ENCODE measurements around the gene CDH23.

The CDH23 gene

DNA sequence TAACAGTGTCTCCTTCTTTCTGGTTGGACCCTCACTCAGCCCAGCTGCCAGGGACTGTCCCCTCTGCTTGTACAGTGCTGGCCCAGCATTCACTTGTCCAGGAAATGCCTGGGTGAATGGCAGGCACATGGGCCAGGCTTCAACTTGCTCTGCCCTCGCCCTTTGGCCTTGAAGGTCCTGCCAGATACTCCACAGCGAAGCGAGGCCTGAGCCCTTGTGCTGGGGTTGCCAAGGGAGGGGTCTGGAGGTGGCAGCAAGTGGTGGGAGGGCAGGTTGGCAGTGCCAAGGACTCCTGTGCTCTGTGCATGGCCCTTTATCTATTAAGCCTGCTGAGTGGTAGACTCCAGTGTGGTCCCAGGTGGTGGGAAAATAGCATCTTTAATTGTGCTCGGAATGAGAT lies 75.7 kb downstream of the CDH23 start:
- DNase-seq (ENCODE audit: low read depth) = no peak
- TF ChIP-seq, protein P1, sequence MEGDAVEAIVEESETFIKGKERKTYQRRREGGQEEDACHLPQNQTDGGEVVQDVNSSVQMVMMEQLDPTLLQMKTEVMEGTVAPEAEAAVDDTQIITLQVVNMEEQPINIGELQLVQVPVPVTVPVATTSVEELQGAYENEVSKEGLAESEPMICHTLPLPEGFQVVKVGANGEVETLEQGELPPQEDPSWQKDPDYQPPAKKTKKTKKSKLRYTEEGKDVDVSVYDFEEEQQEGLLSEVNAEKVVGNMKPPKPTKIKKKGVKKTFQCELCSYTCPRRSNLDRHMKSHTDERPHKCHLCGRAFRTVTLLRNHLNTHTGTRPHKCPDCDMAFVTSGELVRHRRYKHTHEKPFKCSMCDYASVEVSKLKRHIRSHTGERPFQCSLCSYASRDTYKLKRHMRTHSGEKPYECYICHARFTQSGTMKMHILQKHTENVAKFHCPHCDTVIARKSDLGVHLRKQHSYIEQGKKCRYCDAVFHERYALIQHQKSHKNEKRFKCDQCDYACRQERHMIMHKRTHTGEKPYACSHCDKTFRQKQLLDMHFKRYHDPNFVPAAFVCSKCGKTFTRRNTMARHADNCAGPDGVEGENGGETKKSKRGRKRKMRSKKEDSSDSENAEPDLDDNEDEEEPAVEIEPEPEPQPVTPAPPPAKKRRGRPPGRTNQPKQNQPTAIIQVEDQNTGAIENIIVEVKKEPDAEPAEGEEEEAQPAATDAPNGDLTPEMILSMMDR (IDR thresholded peaks at IDR 0.05; ENCODE audit: control insufficient read depth, insufficient read depth, low read depth, low read length, missing control alignments) = no peak
- no peak overlapping the region for H3K4me3 ChIP-seq (ENCODE audit: control insufficient read depth, low read depth, low read length)

DNA sequence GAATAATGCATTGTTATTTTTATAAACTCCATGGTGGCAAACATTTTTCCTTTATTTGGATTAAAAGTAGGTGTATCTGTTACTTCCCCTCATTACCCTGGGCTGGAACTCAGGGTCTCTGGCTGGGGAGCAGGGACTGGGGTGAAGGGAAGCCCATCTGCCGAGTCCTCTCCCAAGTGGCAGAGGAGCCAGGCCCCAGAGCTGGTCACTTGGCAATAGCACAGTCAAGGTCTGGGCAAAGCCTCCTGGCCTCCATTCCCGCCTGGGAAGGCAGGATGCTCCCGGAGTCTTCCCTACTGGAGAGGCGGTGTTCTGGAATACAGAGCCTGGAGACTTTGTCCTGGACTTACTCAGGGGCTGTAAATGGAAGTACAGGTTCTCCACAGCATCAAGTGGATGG lies 76.2 kb downstream of the CDH23 start:
- TF ChIP-seq, protein P1 (IDR thresholded peaks at IDR 0.05; ENCODE audit: control insufficient read depth, insufficient read depth, low read depth, low read length, missing control alignments) = no peak
- DNase-seq (ENCODE audit: low read depth) = no peak
- no peak overlapping the region for H3K4me3 ChIP-seq (ENCODE audit: control insufficient read depth, low read depth, low read length)

DNA sequence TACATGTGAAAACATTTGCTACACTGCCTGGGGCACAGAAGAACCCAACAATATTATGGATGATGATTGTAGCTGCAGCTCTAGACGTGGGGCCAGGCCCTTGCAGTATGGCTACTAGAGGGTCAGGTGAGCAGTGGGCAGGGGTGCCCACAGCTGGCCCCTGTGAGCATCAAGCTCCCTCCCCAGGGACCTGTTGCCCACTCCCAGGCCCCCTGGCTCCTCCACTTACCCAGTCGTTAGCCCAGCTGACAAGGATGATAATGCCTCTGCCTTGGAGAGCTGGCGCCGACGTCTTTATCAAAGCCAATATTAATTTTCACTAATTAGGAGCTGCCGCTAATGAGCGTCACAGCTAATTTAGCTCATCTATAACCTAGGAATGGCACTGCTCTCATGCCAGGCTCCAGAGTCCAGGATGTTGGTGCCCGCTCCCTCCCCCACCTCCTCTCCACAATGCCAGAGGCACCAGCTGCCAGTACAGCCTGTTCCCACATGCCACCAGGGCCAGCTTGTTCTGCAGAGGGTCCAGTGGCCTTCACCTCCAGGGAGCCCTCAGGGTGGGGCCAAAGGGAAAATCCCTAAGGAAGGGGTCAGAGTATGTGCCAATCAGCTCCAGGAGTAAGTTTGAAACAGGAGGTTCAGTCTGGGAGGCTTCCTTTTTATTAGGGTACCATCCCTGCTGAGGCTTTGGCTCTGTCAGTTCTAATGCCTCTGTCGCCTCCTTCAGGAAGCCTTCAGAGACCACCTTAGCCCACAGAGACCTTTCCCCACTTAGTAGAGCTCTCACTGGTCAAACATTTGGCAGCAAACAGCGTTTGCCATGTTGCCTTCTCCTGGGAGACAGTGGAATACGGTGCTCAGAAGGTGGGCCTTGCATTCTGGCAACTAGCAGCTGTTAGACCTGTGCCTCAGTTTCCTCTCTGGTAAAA lies 77.2 kb downstream of the CDH23 start:
- H3K4me3 ChIP-seq (ENCODE audit: control insufficient read depth, low read depth, low read length) = no peak overlapping the region
- DNase-seq (ENCODE audit: low read depth) = no peak
- TF ChIP-seq, protein P1 (IDR thresholded peaks at IDR 0.05; ENCODE audit: control insufficient read depth, insufficient read depth, low read depth, low read length, missing control alignments) = no peak

DNA sequence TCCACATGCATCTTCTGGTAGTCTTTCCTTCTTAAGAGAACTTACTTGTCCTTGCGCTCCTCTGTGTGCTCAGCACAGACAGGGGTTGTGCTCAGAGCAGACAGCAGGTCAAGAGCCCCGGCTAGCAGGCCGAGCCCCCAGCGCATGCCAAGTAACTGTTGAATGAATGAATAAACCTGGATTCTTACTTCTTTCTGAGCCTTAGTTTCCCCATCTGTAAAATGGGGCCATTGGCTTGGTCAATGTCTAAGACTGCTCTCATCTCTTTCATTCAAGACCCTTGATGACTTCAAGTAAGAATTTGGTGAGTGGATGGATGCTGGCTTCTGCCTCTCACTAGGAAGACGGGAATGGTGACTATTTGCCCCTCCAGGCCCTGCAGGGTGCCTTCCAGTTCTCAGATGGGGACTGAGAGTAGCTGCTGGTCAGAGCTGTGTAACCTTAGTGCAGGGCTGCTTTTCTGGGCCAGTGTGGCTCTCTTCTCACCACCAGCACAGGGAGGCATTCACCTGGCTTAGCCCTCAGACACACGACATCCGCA lies 78.1 kb downstream of the CDH23 start:
- no peak overlapping the region for H3K4me3 ChIP-seq (ENCODE audit: control insufficient read depth, low read depth, low read length)
- DNase-seq (ENCODE audit: low read depth) = no peak
- TF ChIP-seq, protein P1 (IDR thresholded peaks at IDR 0.05; ENCODE audit: control insufficient read depth, insufficient read depth, low read depth, low read length, missing control alignments) = no peak

GRCh38 chr10:71475243-71475871 lies 78.6 kb downstream of the CDH23 start:
- TF ChIP-seq, protein P1 (IDR thresholded peaks at IDR 0.05; ENCODE audit: control insufficient read depth, insufficient read depth, low read depth, low read length, missing control alignments) = no peak
- no peak overlapping the region for H3K4me3 ChIP-seq (ENCODE audit: control insufficient read depth, low read depth, low read length)
- no peak for DNase-seq (ENCODE audit: low read depth)

DNA sequence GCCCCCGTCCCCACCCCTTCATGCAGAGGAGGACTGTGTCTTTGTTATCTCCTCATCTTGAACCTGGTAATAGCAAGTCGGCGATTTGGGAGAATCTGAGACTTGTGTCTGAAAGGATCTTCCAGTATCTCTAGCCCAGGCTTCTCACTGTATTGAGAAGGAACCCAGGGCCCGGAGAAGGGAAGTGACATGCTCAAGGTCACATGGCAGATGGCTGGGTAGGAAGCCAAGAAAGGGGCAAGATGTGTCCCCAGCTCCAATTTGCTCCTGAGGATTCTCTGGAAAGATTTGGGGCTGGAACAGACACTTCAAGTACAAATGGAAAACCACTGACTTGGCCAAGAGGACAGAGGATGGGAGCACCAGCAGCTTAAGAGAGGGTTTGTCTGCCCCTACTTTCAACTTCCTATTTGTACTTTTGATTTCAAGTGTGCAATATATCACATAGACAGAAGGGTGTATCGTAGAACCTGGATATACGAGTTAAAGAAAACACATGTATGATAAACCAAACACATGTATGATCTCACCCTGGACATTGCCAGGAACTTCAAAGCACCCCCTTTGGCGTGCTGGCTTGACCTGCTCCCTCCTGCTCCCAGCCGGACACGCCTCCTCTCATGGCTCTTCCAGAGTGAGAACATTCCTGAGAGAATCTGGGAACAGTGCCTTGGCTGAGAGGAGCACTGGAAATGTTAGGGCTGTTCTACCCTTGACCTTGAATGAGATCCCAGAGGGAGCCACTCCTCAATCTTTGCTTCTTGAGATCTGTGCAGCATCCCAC lies 79.7 kb downstream of the CDH23 start:
- no peak for DNase-seq (ENCODE audit: low read depth)
- no peak overlapping the region for H3K4me3 ChIP-seq (ENCODE audit: control insufficient read depth, low read depth, low read length)

More for the DNA sequence above, 79.7 kb downstream of the CDH23 start:
- TF ChIP-seq, protein P1 (IDR thresholded peaks at IDR 0.05; ENCODE audit: control insufficient read depth, insufficient read depth, low read depth, low read length, missing control alignments) = no peak
